Stimulated activated CD8-positive, alpha-beta memory T cell treated with anti-CD3 and anti-CD28 coated beads, Interleukin-7, amount 100 ng/mL, for 48 hours (primary cell): ENCODE data around the gene AMIGO1.

ENCODE experiments used
- DNase-seq, 2 donors: peaks; one replicate each; pipeline ENCODE4 v3.0.0-alpha.2; 2020; ENCODE audit warnings: low read depth in 1 of 2; ENCODE audit errors: extremely low read depth in 1 of 2

AMIGO1 gene

GRCh38 chr1:109466125-109466451, 43.4 kb downstream of the AMIGO1 start:
- DNase-seq: no peak

GRCh38 chr1:109457819-109458218, 51.7 kb downstream of the AMIGO1 start:
- no peak for DNase-seq

DNA sequence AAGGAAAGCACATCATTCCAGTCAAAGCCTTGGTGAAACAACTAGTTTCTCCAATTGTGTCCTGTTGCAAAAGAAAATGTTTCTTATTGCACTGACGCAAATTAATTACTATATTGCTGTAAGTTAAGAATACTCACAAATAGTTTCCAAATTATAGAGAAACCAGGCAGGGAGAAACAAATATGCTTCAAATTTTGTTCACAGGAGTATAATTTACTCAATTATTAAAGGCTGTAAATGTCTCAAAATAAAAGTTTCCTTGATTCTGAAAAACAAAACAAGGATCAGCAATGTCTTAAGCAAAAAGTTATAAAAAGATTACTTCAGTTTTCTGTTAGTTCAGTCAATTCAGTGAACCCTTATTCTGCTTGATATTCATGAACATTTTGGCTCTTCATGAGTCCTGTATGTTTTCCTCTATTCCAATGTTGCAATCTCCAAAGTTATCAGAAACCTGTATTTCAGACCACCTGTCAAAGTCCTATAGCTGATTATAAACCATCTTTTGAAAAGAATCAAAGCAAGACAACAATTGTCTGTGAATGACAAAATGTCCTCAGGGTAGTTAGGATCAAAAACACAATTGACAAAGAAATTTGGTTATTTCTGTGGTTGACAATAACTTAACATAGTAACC, 54.9 kb downstream of the AMIGO1 start:
- DNase-seq: no peak
